HG03066 (cell line): ENCODE data around the gene FRY.
"Not testable (repeated sequence)": the region's sequence is repeated elsewhere in the genome, so short reads cannot be mapped to it uniquely, and the experiment has no call there.

Experiments
- ATAC-seq: cut with Tn5 transposase; IDR thresholded peaks from one replicate; pipeline ENCODE4 v1.9.1; 2021; ENCODE audit warnings: low read depth; ENCODE audit not compliant: unreplicated experiment

FRY gene

DNA sequence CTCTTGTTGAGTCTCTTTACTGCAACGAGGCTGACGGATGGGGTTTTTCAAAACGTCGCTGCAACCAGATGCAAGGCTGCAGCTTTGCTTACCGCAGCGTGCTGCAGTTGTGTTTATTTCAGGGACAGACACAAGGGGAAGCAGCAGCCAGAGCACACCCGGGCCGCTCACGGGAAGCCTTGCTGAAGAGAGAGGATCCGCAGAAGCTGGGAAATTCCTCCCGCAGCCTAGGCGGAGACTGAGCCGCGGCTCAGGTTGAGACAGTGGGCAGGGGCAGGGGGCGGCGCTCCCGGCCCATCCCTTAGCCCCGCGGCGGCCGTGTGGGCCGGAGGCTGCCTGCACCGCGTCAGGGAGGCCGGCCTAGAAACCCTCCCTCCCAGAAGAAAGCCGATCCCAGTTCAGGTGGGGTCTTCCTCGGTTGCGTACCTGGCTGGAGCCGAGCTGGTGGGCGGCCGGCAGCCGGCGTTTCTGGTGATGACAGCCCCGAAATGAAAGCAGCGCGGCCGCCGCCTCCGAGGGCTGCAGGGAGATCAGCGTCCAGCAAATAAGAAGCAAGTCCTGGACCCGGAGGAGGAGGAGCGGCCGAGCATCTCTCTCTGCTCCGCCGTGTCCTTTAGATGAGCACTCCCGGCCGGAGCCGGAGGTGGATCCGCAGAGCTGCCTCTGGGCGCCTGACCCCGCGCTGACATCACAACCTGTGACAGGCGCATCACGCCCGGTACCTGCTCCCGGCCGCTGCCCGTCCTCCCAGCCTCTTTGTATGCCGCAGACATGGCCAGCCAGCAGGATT is at the start of gene FRY:
FRY (plus strand) TSS at position 750 of the 790 bp plus-strand sequence; CDS start at position 772, 22 bp downstream.
- ATAC-seq, result peak; percentile 81

DNA sequence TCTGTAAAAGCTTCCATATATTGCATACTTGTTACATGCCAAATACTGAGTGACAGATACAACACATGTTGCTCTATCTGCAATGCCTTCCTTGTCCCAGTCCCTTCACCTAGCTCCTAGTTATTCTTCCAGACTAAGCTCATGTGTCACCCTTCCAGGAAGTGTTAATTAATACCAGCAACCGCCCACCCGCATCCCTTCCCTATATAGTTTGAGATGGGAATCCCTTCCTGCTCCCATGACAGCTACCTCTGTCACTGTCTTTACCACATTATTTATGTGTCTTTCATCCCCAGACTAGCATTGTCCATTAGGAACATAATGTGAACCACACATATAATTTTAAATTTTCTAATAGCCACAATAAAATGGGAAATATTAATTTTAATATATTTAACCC is 49.5 kb upstream of the FRY start:
- no peak for ATAC-seq

DNA sequence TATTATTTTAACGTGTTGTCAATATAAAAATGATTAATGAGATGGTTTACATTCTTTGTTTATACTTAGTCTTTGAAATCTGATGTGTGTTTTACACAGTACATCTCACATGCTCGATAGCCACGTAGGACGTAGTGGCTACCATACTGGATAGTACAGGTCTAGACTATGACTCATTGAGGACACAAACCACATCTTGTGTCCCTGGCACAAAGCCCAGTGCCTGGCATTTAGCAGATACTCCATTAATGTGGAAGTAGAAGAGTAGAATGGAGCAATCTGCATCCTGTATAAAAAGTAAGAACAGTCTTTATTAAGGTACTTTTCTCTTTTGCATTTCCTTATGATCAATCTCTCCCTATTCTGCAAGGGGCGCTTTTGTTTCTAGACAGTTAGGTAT is 49.0 kb upstream of the FRY start:
- no peak for ATAC-seq

DNA sequence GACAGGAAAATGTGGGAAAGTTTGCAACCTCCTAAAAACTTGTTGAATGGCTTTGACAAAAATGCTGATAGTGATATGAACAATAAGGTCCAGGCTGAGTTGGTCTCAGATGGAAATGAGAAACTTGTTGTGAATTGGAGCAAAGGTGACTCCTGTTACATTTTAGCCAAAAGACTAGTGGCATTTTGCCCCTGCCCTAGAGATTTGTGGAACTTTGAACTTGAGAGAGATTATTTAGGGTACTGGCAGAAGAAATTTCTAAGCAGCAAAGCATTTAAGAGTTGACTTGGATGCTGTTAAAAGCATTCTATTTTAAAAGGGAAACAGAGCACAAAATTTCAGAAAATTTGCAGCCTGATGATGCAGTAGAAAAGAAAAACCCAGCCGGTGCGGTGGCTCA is 47.9 kb upstream of the FRY start:
- ATAC-seq, result not testable (repeated sequence)

DNA sequence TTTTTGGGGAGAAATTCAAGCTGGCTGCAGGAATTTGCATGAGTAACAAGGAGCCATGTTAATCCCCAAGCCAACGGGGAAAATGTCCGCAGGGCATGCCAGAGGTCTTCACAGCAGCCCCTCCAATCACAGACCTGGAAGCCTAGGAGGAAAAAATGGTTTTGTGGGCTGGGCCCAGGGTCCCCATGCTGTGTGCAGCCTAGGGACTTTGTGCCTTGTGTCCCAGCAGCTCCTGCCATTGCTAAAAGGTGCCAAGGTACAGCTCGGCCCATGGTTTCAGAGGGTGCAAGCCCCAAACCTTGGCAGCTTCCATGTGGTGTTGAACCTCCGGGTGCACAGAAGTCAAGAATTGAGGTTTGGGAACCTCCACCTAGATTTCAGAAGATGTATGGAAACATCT is 47.2 kb upstream of the FRY start:
- ATAC-seq, result not testable (repeated sequence)

DNA sequence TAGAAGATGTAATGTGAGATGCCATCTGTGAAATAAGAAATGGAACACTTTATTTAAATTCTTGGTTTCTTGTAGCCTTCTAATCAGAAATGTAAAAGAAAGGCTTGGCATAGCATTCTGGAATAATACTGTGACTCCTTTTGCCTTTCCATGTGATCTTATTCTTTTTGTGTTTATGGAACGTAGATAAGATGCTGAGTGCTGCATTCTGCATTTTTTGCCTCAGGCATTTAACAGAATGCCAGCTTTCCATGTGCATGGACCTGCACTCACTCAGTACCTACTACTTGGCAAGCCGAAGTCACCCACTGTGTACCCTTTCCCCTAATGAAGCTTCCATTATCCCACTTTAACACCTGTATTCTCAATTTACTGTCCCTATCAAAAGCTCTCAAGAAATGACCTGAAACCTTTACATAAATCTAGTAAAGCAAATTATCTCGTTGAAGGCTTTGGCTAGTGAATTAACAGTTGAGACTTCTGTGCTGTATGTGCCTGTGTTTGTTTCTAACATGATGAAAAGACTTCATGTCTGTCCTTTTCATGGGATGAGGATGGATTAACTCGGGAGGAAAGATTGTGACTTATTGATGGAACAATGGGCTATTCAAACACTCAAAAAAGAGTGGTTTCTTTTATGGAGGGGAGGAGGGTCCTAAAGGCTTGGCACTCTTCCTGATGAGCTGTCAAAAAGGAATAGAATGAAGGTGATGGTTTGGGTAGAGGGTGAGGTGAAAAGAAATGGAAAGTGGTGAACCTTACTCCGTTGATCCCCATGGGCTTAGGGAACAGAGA is 44.7 kb upstream of the FRY start:
- no peak for ATAC-seq

DNA sequence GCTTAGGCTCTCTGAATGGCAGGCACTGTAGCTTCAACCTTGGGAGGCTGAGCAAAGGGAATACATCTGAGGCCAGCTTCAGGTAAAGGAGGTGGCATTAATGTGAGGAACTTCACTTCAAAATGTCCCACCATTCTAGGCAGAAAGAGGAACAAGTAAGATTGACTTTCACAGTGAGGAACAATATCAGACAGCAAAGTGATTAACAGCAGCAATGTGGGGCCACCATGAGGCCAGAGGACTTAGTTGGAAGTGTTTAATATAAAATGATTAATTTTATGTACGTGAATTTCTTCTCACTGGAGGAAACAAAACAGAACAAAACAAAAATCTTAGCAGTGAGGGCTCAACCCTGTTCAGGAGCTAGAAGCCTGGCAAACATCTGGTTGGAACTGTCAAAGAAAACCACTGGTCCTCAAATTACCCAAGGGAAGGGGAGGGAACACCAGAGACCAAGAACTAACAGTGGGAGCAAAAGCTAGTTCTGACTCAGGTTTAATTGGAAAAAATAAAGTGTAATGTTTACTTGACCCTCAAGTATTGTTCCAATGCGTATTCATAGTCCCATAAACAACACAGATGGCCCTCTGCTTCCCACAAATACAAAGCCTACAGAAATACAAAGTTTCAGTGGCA is 43.9 kb upstream of the FRY start:
- ATAC-seq, result no peak

DNA sequence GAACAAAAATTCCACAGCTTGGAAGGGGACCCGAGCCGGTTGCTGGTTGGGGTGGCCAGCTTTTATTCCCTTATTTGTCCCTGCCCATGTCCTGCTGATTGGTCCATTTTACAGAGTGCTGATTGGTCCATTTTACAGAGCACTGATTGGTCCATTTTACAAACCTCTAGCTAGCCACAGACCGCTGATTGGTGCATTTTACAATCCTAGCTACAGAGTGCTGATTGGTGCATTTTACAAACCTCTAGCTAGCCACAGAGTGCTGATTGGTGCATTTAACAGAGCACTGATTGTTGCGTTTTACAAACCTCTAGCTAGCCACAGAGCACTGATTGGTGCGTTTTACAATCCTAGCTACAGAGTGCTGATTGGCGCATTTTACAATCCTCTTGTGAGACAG is 37.2 kb upstream of the FRY start:
- not testable (repeated sequence) for ATAC-seq

DNA sequence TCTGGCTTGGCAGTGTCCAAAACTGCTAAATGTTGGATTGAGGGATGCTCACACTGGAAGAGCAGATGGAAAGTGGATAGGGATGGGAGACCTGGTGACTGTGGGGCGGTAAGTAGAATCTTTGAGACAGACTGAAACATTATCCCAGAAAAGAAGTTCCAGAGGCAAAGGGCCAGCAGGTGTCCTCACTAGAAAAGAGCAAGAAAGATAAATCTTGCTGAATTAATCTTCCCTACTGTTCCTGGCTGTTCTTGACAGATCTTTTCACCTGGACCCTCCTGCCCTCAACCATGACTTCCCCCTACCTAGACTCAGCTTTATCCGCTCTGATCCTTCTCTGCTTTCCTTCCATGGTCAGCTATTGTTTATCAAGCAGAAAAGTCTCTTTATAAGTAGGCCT is 35.0 kb upstream of the FRY start:
- ATAC-seq, result no peak

DNA sequence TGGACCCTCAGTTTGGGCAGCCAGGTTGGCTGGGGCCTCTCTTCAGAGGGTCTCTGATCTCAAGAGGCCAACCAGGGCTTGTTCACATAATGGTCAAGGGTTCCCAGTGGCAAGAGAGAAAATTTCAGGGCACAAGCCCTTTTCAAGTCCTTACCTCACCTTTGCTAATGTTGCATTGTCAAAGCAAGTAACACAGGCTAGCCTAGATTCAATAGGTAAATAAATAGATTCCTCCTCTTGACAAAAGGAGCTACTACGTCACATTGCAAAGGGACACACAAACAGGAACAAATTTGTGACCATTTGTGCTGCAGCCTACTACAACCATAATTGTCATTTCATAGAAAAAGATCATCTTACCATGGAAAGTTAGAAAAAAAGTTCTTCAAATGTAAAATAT is 33.9 kb upstream of the FRY start:
- no peak for ATAC-seq

DNA sequence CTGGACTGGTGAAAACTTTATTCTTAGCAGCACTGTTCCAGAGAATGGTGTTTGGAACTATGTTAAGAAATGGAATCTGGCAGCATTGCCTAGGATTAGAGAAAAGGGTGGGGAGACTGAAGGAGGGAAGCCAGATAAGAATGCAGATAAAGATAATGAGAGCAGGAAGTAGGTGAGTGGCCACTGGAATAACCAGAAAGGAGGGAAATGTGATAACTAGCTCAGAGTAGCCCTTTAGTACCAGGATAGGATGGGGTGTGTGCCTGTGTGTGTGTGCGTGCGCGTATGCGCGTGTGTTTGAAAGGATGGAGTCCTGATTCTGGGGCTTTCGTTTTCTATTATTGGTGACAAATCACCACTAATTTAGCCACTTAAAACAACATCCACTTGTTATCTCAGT is 33.4 kb upstream of the FRY start:
- no peak for ATAC-seq

DNA sequence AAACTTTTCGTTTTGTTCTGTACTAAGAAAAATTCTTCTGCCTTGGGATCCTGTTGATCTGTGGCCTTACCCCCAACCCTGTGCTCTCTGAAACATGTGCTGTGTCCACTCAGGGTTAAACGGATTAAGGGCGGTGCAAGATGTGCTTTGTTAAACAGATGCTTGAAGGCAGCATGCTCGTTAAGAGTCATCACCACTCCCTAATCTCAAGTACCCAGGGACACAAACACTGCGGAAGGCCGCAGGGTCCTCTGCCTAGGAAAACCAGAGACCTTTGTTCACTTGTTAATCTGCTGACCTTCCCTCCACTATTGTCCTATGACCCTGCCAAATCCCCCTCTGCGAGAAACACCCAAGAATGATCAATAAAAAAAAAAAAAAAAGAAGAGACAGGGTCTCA is 30.8 kb upstream of the FRY start:
- not testable (repeated sequence) for ATAC-seq

DNA sequence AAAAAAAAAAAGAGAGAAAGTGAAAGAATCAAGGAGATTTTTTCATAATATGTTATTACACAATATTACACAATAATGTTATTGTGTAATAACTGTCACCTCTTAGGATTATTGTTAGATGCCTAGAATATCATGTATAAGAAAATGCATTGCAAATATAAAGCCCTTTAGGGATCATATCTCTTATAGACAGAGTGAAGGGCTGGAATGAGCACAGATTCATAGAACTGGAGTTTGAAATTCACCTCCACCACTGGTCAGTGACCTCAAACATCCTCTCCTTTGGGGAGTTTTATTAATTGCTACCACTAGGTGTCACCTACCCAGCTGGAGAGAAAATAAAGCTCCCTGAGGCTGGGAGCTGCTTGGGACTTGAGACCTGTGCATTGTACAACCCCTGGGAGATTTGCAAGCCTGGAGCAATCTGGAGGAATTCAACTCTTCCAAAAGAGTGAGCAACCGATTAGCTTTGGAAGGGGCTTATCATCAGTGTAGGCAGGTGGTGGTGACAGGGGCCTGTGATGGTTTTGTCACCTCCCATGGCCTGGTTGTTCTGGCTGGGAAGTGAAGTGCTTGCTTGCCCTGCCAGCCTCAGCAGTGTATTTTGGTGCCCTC is 30.3 kb upstream of the FRY start:
- ATAC-seq, result peak; percentile 90

DNA sequence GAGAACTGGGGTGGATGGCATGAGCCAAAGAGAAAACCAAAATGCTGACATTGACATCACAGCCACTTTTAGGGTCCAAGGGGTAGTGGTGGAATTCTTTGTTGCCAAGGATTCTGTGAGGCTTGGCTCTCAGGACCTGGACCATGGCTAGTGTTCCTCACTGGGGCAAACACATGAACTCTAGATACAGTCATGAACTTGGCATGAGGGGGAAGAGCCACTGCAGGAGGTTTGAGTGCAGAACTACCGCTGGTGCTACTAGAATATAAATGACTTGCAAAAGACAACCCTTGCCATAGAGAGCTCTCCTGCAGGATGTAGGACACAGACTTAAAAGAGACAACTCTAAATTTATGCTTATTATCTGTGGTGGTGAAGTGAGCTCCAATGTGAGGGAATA is 29.8 kb upstream of the FRY start:
- ATAC-seq, result no peak

DNA sequence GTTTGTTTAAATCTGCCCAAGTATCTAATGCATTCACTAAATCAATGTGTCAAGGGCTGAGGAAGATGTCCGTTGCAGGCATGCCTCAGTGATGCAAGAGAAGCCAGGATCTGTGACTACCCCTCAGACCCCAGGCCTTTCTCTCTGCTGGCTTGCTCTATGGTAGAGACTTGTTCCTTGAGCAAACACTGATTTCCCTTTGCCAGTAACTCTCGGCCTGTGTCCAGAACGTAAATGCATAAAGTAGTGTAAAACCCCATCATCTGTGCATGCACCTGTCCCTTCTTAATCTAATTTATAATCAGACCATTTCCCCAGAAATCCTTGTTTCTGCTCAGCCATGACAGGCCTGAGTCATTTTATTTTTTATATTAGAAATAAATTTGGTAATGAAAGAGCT is 28.7 kb upstream of the FRY start:
- ATAC-seq, result no peak

DNA sequence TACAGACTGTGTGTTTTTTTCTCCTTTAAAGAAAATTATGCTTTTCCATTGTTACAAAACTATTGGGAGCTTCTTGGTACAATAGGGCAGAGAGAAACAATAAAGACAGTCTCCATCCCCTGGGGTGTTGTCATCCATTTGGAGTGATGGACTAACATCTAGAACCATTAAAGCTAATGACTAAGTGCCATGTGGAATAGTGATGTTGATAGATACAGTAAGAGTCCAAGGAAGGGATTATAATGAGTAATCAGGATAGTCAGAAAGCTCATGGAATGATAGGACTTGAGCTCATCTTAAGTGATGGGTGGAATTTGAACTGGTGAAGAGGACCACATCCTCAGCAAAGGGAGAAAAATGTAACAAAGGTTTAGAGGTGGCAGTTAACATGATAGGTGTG is 24.1 kb upstream of the FRY start:
- ATAC-seq, result no peak

DNA sequence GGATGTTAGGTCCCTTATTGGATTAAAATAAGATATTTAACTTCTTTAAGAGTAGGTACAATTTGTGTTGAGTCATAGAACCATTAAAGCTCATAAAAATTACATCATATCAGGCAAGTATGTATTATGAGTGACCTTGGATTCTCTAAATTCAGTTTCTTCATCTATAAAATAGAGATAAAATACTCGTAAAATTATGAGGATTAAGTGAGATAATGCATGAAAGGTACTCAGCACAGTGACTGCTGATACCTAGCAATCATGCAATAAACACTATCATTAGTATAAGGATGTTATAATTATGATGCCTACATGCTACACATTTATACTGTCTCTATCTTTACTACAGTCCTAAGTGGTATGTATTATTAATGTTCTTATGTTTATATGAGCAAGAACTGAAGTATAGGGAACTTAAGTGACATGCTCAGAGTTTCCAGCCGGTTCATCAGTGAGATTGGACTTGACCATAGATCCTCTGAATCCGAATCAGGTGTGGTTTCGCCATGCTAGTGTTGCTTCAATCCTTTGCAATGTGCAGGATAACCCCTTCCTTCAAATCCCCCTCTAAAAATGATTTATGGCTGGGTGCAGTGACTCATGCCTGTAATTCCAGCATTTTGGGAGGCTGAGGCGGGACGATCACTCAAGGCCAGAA is 22.9 kb upstream of the FRY start:
- ATAC-seq, result no peak

DNA sequence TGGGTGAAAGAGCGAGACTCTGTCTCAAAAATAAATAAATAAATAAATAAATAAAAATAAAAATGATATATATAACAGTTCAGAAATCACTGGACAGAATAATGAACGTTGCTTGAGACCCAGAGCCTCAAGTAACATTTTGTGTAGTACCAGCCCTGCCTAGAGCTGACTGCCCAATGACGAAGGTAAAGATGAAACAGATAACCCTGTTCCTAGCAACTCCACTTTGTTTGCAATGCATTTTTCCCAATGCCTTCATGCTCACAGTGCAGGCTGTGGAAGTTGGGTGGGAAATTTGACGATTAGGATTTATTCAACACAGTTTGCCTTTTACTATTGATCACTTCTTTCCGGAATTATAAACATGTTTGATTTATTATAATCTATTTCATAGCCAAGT is 22.2 kb upstream of the FRY start:
- no peak for ATAC-seq

DNA sequence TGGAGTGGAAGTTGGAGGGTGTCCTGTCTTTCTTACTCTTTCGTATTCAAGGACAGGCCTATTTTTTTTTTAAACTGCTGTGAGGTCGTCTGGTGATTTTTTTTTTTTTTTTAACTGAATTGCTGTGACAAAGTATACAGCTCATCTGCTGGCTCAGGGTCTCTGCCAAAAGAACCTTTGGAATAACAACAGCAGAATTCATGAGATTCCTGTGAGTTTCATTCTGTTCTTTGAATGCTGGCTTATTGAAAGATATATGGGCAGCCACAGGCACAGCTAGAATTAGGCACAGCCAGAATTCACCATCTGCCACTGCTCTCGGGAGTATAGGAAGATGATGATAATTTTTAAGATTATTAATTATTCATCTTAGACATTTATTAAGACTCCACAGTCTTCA is 21.4 kb upstream of the FRY start:
- ATAC-seq, result no peak

DNA sequence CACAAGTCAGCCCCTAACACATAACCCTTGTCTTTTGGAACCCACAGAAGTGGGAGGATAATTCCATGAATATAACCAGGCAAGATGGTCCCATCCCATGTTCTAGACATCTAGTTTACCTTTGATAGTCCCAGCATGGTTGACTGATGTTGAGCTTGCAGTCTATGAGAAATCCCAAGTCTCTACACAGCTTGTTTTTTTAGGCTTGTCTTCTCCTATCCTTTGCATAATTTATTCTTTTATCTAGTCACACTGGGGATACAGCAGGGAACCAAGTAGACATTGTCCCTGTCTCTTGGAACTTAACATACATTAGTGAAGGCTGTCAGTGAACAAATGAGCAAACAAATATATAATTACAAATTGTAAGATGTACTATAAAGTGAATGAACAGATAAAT is 19.6 kb upstream of the FRY start:
- ATAC-seq, result no peak

DNA sequence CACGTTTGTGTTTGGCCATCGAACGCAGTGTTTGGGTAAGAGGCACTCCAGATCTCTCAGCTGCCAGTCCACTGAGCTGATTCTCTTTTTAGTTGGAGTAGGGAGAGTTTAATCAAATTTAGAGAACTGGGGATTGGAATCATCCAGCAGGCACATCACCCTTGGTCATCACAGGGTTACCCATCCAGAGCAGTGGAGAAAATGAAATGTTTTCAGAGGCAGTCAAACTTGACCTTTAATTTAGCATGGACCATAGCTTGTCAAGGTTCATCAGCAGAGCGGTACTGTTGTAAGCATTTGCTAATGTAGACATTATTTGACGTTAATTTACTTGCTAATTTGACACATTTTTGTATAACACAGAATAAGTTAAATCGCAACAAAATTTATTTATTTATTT is 18.4 kb upstream of the FRY start:
- ATAC-seq, result no peak
